CD4-positive, alpha-beta T cell treated with Interleukin-2 at 100 ng/mL for 4 hours (primary cell): Measurements from ENCODE around the gene FGL2.
A peak's percentile ranks its signal among the peaks of the same experiment; 100 is the strongest.
"Not testable (repeated sequence)": the region's sequence is repeated elsewhere in the genome, so short reads cannot be mapped to it uniquely, and the experiment has no call there.

Experiments
- DNase-seq: peaks from one replicate; pipeline ENCODE4 v3.0.0-alpha.2; 2020; ENCODE audit warnings: low spot score

FGL2 gene, protein sequence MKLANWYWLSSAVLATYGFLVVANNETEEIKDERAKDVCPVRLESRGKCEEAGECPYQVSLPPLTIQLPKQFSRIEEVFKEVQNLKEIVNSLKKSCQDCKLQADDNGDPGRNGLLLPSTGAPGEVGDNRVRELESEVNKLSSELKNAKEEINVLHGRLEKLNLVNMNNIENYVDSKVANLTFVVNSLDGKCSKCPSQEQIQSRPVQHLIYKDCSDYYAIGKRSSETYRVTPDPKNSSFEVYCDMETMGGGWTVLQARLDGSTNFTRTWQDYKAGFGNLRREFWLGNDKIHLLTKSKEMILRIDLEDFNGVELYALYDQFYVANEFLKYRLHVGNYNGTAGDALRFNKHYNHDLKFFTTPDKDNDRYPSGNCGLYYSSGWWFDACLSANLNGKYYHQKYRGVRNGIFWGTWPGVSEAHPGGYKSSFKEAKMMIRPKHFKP

GRCh38 chr7:77199013-77199966, at the start of gene FGL2:
TSS of gene FGL2 (minus strand) at chr7:77199819. CDS start at chr7:77199793, 26 bp downstream.
- peak; percentile 53 for DNase-seq

DNA sequence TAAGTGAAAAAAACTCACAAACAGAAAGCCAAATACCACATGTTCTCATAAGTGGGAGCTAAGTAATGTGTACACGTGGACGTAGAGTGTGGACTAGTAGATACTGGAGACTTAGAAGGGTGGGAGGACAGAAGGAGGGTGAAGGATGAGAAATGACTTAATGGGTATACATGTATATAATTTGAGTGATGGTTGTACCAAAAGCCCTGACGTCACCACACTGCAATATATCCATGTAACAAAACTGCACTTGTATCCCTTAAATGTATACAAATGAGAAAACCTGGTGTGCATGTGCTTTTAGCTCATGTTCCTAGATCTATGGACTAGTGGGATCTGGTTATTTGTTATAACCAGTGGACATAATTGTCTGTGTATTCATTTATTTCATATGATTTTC, 48.5 kb upstream of the FGL2 start:
- DNase-seq: no peak

DNA sequence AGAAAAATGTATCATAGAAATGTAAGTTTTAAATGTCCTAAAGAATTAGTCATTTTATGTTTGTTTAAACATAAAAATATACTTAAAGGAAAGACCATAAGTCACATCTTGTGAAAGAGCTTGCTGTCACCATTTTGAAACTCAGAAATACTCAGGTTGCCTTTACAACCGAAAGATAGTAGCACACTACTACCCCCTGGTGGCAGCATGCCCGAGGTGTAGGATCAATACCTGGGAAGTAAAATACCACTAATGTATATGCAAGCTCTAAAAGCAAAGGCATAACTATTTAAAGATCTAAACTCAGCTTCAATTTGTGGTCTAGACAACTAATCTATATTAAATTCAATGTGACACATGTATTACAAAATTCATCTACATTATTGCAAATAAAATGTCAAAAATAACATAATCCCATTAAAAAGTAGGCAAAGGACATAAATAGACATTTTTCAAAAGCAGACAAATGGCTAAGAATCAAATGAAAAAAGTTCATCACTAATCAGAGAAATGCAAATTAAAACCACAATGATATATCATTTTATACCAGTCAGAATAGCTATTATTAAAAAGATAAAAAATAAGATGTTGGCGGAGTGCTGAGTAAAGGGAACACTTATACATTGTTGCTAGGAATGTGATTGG, 47.7 kb upstream of the FGL2 start:
- DNase-seq: peak; percentile 90

DNA sequence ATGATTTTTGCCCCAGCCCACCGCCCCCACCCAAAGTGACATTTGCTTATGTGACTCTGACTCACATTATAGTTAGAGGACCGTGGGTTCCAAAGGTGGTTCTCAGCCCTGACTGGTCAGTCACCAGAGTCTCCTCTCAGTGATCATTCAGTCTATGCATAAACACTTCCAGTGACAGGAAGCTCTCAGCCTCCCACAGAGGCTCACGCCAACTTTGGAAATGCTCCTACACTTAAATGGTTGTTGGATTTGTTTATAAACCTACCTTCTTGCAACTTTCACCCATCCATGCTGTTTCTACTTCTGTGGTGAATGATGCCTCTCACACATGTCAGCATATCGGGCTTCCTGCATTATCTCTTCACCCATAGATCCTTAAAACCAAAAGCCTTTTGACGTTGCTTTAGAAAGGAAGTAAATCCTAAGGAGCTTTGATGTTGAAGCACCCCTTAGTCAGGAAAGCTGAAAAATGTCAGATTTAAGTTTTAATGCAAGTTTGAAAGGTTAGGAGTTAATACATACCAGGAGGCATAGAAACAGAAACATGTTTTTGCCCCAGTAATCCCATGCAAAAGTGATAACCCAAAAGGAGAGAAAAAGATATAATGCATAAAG, 46.5 kb upstream of the FGL2 start:
- no peak for DNase-seq

GRCh38 chr7:77245015-77245755, 45.6 kb upstream of the FGL2 start:
- DNase-seq: no peak

DNA sequence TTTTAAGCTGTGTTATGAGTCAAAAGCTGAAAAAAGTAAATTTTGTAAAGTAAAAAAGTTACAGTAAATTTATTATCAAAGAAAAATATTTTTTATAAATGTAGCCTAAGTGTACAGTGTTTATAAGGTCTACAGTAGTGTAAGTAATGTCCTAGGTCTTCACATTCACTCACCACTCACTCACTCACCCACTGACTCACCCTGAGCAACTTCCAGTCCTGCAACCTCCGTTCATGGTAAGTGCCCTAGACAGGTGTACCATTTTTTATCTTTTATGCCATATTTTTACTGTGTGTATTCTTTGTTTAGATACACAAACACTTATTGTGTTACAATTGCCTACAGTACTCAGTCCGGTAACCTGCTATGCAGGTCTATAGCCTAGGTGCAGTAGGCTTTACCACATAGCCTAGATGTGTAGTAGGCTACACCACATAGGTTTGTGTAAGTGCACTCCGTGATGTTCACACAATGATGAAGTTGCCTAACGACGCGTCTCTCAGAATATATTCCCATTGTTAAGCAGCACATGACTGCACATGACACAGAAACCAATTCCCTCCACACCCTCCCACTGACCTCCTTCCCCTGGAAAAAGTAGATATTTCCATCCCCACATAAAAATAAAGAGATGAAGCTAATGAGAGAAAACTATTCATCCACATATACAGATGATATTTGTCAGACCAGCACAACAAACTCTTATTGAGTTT, 44.8 kb upstream of the FGL2 start:
- no peak for DNase-seq

DNA sequence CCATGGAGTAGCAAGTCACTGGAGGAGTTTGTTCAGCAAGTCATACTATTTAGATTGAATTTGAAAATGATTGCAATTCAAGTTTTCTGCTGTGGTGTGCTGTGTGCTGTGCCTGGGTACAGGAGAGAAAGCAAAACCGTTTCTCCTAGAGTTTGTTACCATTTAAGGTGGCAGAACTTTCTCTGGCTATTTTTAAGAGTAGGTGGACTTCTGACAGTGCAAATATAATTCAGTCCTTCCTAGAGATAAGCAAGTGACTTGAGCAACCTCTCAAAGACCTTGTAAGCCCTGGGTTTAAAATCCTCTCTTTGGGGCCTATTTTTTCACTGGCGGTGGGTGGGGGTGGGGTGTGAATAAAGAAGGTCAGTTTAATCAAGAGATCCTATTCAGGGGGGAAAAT, 42.9 kb upstream of the FGL2 start:
- DNase-seq: no peak

- no peak for DNase-seq
Measured at GRCh38 chr7:77242068-77242467, 42.4 kb upstream of the FGL2 start.

GRCh38 chr7:77239471-77239870, 39.9 kb upstream of the FGL2 start:
- peak; percentile 15 for DNase-seq

DNA sequence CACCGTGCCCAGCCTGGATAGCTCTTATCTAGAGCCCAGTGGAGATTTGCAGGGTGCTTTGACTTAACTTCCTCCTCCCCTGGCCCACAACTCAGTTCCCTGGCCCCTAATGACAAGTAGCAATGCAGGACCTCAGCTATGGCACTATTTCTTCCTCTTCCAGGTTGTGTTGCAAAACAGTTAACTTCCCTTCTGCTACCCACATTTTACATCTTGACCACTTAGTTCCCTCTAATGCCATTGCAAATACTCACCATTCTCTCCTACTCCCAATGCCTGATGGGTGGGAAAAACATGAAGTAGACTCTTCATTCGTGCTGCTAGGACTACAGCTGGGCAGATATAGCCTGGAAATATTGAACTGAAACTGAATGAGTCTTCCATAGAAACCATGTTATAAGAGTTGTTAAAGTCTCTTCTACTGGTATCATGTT, 39.1 kb upstream of the FGL2 start:
- peak; percentile 13 for DNase-seq

DNA sequence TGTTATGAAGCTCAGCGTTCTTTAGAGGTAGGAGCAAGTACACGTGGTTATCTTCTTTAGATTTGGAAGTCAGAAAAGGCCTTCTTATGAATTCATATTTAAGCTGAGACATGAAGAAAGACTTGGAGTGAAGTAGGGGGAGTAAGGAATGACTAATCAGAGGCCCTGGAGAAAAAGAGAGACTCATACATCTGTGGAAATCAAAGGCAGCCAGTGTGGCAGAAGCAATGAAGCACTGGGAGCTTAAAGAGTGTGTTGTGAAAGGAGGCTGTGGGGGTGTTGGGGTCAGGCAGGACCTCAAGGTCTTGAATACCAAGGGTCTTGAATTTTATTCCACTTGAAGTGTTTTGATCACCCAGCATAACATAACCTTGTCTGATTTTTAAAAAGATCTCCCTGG, 35.7 kb upstream of the FGL2 start:
- no peak for DNase-seq

GRCh38 chr7:77232467-77232866, 32.8 kb upstream of the FGL2 start:
- DNase-seq: no peak

- not testable (repeated sequence) for DNase-seq
Measured at GRCh38 chr7:77228795-77229194, 29.2 kb upstream of the FGL2 start.

- no peak for DNase-seq
Measured at GRCh38 chr7:77226357-77226839, 26.8 kb upstream of the FGL2 start.

GRCh38 chr7:77223261-77223660, 23.6 kb upstream of the FGL2 start:
- DNase-seq: no peak

- DNase-seq: no peak
Measured at GRCh38 chr7:77222819-77223218, 23.2 kb upstream of the FGL2 start.

- no peak for DNase-seq
Measured at GRCh38 chr7:77222065-77222464, 22.4 kb upstream of the FGL2 start.

- DNase-seq: not testable (repeated sequence)
Measured at GRCh38 chr7:77219701-77220331, 20.2 kb upstream of the FGL2 start.

DNA sequence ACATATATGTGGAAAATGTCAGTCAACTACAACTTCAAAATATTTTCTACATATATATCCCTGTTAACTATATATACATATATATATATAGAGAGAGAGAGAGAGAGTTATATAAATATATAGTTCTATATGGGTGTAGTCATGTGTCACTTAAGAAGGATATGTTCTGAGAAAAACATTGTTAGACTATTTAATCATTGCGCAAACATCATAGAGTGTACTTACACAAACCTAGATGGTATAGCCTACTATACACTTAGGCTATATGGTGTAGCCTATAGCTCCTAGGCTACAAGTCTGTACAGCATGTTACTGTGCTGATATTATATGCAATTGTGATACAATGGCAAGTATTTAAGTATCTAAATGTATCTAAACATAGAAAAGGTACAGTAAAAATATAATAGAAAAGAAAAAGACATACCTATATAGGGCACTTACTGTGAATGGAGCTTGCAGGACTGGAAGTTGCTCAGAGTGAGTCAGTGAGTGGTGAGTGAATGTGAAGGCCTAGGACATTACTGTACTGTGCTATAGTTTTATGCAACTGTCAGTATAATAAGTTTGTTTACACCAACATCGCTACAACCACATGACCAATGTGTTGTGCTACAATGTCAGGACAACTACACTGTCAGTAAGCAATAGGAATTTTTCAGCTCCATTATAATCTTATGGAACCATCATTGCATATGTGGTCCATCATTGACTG, 18.0 kb upstream of the FGL2 start:
- DNase-seq: no peak
